HEK293T (cell line): Measurements from ENCODE around the gene PXK.

ENCODE experiments used
- ARNT ChIP-seq: fragments of 450-650 bp; IDR thresholded peaks from 2 replicates; pipeline ENCODE4 v1.6.1; 2017; ENCODE audit warnings: mild to moderate bottlenecking
- BHLHE40 ChIP-seq: fragments of 450-650 bp; IDR thresholded peaks from 2 replicates; pipeline ENCODE4 v1.6.1; 2016; ENCODE audit warnings: mild to moderate bottlenecking, moderate library complexity, borderline replicate concordance
- ELF4 ChIP-seq: fragments of 450-650 bp; IDR thresholded peaks from 2 replicates; pipeline ENCODE4 v1.6.1; 2017; ENCODE audit warnings: antibody characterized with exemption
- FOXA1 ChIP-seq: fragments of 450-650 bp; IDR thresholded peaks from 2 replicates; pipeline ENCODE4 v1.6.1; 2016; ENCODE audit warnings: mild to moderate bottlenecking
- FOXM1 ChIP-seq: fragments of 450-650 bp; IDR thresholded peaks from 2 replicates; pipeline ENCODE4 v1.6.1; 2017; ENCODE audit warnings: mild to moderate bottlenecking, borderline replicate concordance
- HDGF ChIP-seq: fragments of 450-650 bp; IDR thresholded peaks from 2 replicates; pipeline ENCODE4 v1.6.1; 2017; ENCODE audit warnings: antibody characterized with exemption, borderline replicate concordance
- SP1 ChIP-seq: fragments of 450-650 bp; IDR thresholded peaks from 2 replicates; pipeline ENCODE4 v1.6.1; 2017
- TARDBP ChIP-seq: fragments of 450-650 bp; IDR thresholded peaks from 2 replicates; pipeline ENCODE4 v1.6.1; 2016
- TF ChIP-seq, protein P1 (sequence below): fragments of 450-650 bp; IDR thresholded peaks from 2 replicates; pipeline ENCODE4 v1.6.1; 2016

DNA sequence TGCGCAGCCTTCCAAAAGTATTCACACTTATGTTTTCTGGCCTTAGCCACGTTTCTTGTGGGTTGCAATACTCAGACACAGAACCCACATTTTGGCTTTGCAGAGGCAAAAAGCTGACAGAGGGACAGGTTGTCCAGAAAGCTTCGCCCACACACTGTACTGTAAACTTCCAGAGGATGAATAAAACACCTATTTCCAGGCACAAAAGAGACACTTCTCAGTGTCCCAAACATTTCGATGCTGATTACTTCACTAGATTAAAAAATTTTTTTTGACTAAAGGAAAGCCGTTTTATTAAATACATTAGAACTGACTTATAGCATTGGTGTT is 131.2 kb downstream of the PXK start:
- TF ChIP-seq BHLHE40: no peak
- no peak for TF ChIP-seq SP1
- TF ChIP-seq HDGF: no peak
- TF ChIP-seq FOXM1: no peak
- TF ChIP-seq, protein P1, sequence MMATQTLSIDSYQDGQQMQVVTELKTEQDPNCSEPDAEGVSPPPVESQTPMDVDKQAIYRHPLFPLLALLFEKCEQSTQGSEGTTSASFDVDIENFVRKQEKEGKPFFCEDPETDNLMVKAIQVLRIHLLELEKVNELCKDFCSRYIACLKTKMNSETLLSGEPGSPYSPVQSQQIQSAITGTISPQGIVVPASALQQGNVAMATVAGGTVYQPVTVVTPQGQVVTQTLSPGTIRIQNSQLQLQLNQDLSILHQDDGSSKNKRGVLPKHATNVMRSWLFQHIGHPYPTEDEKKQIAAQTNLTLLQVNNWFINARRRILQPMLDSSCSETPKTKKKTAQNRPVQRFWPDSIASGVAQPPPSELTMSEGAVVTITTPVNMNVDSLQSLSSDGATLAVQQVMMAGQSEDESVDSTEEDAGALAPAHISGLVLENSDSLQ: no peak
- TF ChIP-seq ELF4: no peak
- TF ChIP-seq FOXA1: no peak
- no peak for TF ChIP-seq TARDBP
- TF ChIP-seq ARNT: no peak
